ENCODE results near the gene HLA-F.

HLA-F gene

GRCh38 chr6:29724937-29725869, 2.0 kb downstream of the HLA-F start:
- DNase-seq (ENCODE audit: low read depth), result no peak

GRCh38 chr6:29726001-29726400, 2.8 kb downstream of the HLA-F start:
- DNase-seq (ENCODE audit: low read depth), result no peak

DNA sequence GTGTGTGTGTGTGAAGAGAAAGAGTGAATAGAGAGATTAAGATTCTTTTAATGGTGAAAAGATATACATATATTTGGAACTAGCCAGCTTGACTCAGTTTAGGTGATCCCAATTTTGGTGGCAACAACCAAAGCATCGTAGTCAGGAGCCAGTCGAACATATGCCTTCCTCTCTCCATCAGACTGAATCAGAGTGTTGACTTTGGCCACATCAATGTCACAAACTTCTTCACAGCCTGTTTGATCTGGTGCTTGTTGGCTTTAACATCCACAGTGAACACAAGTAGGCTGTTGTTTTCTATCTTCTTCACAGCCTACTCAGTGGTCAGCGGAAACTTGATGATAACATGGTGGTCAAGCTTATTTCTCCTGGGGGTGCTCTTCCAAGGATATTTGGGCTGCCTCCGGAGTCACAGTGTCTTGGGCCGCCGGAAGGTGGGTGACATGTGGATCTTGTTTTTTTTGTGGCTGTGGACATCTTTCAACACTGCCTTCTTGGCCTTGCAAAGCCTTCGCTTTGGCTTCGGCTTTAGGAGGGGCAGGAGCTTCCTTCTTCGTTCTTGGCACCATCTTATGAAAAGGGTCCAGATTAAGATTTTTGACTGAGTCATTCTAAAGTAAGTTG, 3.4 kb downstream of the HLA-F start:
- DNase-seq (ENCODE audit: low read depth), result no peak

DNA sequence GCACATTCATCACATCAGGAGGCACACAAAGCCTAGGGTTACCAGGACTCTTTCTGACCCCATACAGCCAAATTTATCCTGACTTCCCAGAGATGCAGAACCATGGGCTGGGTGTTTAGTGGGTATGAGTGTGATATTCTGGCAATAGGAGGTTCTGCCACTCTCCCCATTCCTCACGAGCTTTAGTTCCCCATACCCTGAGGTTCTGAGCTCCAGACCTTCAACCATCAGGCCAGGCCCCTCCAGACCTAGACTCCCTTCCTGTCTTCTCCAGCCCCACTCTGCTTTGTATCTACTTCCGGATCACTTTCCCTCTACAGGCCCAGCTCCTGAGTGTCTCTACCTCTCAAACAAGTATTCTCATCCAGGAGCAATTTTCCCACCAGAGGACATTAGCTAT, 4.4 kb downstream of the HLA-F start:
- no peak for DNase-seq (ENCODE audit: low read depth)

- no peak for DNase-seq (ENCODE audit: low read depth)
These were observed 5.1 kb downstream of the HLA-F start for GRCh38 chr6:29728173-29728874.

- DNase-seq (ENCODE audit: low read depth), result no peak
These were observed 5.6 kb downstream of the HLA-F start for GRCh38 chr6:29728875-29729270.

GRCh38 chr6:29729774-29730328, 6.6 kb downstream of the HLA-F start:
- no peak for DNase-seq (ENCODE audit: low read depth)

DNA sequence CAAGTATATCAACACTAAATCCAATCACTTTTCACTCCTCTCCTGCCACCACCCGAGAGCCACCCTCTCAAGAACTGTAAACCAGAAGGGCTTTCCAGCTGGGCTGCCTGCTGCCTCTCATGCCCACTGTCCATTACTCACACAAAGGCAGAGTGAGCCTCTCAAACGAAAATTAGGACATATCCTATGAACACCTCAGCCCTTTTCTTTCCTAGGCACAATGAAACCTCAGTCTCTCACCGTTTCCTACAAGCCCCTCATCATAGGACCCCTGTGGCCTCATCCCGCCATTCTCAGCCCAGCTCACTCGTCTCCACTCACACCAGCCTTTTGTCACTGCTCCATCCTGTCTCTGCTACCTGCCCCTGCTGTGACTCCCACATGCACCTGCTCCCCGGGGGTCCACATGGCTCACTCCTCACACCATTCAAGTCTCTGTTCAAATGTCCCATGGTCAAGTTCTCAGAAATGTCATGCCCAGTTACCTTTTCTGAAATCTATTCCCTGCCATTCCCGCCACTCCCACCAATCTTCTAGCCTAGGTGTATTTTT, 7.4 kb downstream of the HLA-F start:
- no peak for DNase-seq (ENCODE audit: low read depth)

GRCh38 chr6:29731281-29731680, 8.0 kb downstream of the HLA-F start:
- DNase-seq (ENCODE audit: low read depth), result no peak

DNA sequence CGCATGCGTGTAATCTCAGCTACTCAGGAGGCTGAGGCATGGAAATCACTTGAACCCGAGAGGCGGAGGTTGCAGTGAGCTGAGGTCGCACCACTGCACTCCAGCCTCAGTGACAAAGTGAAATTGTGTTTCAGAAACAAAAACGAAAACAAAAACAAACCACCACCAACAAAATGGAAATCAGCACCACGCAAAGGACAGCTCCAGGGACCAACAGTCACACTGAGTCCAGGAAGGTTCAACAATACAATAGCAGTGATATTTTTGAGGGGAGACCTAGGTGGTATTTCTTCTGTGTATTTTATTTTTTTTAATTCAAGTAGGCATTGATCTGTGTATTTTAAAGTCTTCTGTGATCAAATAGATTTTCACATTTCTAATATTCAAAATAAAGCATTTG, 9.8 kb downstream of the HLA-F start:
- DNase-seq (ENCODE audit: low read depth), result no peak

GRCh38 chr6:29734046-29735018, 11.1 kb downstream of the HLA-F start:
- DNase-seq (ENCODE audit: low read depth), result no peak

DNA sequence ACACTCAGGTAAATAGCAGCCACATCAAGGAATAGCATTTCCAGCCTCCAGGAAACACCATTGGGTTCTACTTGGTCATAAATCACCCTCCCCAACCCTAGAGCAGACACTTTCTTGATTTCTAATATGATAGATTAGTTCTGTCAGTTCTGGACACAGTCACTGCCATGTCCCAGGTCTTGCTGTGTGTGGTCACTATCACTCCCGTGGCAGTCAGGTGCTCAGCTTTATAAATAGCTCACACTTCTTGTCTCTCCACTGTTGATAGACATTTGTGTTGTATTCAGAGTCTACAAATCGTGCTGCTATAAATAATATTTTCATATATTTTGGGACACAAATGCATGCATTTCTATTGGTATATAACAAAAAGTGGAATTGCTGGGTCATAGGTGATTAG, 13.3 kb downstream of the HLA-F start:
- DNase-seq (ENCODE audit: low read depth), result no peak

- DNase-seq (ENCODE audit: low read depth), result peak; percentile 55
These were observed 14.7 kb downstream of the HLA-F start for GRCh38 chr6:29737707-29738630.

- DNase-seq (ENCODE audit: low read depth), result no peak
These were observed 16.1 kb downstream of the HLA-F start for GRCh38 chr6:29739136-29739881.

DNA sequence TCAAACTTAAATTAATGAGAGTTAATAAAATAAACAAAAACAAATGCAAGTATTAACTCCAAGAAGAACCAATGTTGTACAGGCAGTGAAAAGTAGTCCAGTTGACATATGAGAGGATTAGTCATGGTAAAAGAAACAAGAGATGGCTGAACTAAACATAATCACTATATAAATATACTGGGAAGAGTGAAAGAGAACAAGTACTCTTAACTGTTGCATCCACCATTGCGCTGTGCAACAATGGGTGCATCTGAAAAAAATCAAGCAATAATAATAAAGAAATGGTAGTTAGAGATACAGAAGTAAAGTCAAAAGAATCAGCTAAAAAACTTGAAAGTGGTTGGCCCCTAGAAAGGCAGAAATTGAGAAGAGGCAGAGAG, 16.6 kb downstream of the HLA-F start:
- DNase-seq (ENCODE audit: low read depth), result no peak

GRCh38 chr6:29741592-29741991, 18.4 kb downstream of the HLA-F start:
- no peak for DNase-seq (ENCODE audit: low read depth)

DNA sequence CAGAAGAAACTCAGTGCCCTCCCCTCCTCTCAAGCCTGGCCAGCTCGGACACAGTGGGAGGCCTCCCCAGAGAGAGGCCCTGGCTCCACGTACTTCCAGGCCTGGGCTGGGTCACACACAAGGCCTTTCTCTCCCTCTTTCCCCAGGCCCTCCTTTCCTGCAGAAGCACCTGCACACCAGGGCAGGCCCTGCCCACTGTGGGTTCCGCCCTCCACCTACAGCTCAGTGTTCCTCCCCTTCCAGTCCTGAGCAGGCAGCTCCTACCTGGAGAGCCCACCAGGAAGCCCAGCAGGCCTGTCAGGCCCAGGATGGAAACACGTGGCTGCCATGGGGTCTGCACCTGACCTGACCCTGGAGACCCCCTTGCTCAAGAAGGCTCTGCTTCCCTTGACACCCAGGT, 18.9 kb downstream of the HLA-F start:
- DNase-seq (ENCODE audit: low read depth), result no peak

DNA sequence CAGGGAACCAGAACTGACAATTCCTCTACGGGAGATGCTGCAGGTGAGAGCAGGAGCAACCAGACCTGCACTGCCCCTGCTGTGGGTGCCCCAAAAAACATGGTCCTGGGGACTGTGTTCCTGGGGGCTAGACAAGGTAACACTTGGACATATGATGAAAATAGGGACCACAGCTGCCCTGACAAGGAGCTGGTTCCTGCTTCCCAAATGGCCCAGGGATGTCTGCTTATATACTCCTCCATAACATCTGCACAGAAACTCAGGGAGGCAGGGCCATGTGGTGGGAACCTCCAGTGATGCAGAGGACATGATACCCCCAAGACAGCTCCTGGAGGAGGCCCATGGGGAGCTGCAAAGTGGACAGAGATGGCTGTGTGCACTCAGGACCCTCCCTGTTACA, 19.8 kb downstream of the HLA-F start:
- no peak for DNase-seq (ENCODE audit: low read depth)

DNA sequence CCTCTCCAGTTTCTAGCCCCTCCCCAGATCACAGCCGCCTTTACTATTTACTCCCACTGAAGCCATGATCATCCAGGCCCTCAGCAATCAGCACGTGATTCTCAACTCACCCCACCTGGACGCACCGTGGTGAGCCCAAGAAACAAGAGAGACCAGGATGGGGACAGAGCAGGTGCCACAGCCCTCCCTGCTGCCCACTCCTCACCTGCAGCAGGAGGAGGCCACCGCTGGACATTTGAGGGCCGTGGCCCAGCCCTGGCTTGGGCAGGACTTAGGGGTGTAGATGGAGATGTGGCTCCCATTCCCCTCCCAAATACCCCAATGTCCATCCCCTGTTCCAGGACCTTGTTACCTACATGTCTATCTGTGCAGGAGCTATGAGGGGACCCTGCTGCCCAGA, 20.3 kb downstream of the HLA-F start:
- no peak for DNase-seq (ENCODE audit: low read depth)

All from activated T-helper 1 cell treated with Interleukin-2 at 50 U/mL for 16 hours (primary cell).